Rectal smooth muscle tissue (tissue), 1 donor: ENCODE results near the gene HDAC5.
A peak's percentile ranks its signal among the peaks of the same experiment; 100 is the strongest.
"Not testable (repeated sequence)": the region's sequence is repeated elsewhere in the genome, so short reads cannot be mapped to it uniquely, and the experiment has no call there.

Experiments used
- H3K27ac ChIP-seq: one replicate; pipeline ENCODE4 v1.7.0; 2013; ENCODE audit warnings: low read depth, low read length, inconsistent platforms
- H3K27me3 ChIP-seq: one replicate; pipeline ENCODE4 v1.7.0; 2013; ENCODE audit warnings: low read length; ENCODE audit not compliant: control insufficient read depth, insufficient read depth
- H3K36me3 ChIP-seq: one replicate; pipeline ENCODE4 v1.7.0; 2013; ENCODE audit warnings: low read length; ENCODE audit not compliant: control insufficient read depth, insufficient read depth
- H3K4me1 ChIP-seq: one replicate; pipeline ENCODE4 v1.7.0; 2013; ENCODE audit warnings: low read length; ENCODE audit not compliant: control insufficient read depth, insufficient read depth
- H3K4me3 ChIP-seq: one replicate; pipeline ENCODE4 v1.7.0; 2013; ENCODE audit warnings: low read length
- H3K9ac ChIP-seq: one replicate; pipeline ENCODE4 v1.7.0; 2013; ENCODE audit warnings: low read length

Gene HDAC5

DNA sequence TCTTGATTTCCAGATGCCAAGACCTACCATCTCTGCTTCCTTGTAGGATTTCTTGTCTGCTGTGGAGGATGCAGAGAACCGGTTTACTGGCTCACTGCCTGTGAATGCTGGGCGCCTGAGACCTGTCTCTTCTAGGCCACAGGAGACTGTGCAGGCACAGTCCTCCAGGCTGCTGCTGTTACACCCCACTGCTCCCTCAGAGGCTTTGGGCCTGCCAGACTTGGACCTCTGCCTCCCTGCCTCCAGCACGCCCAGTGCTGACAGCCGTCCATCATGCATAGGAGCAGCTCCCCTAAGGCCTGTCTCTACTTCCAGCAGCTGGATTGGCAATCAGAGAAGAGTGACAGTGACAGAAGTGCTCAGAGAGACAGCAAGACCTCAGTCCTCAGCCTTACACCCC is 24.4 kb upstream of the HDAC5 start:
- H3K4me1 ChIP-seq = no peaks in the 10 kb centered on the region
- H3K9ac ChIP-seq = no peak overlapping the region
- no peaks in the 10 kb centered on the region for H3K27me3 ChIP-seq
- H3K27ac ChIP-seq = no peak overlapping the region
- no peak overlapping the region for H3K4me3 ChIP-seq
- no peaks in the 10 kb centered on the region for H3K36me3 ChIP-seq

DNA sequence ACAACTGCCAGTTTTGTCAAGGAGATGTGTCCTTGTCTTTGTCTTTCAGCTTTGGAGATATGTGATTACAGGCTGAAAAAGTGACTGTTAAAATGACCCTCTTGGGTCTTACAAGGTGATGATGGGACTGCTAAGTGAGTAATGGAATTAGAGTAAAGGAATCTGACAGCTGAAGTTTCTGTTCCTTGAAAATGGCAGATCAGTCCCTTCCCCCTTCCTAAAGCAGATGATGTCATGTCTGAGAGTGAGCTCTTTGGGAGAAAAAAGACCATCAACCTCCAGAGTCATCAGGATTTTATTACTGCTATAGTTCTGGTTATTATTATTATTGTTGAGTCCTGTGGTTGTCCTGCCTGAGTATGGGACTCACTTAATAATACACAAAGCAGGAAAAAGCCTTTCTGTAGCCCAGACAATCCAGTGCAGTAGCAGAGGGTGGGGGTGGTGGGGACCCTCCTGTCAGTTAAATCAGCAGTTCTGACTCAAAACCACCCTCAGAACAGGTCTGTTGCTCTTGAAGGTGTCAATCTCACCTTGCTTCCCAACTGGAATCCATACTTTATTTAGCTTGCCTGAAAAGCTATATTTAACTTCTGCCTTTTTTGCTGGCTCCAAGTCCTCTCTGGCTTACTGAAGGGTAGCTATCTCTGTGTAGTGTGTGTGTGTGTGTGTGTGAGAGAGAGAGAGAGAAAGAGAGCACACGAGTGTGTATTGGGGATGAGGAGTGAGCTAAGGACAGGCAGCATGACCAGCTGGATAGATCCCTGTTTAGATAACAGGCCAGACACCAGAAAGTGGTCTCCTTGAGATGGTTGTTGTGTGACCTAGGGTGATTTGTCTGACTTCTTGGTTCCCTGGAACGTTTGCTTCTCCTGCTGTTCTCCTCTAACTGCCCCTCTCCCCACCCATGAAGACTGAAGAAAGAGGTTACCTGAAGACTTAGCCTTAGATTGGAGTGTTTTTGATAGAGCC is 23.2 kb upstream of the HDAC5 start:
- no peak overlapping the region for H3K27ac ChIP-seq
- H3K27me3 ChIP-seq = no peaks in the 10 kb centered on the region
- peaks cover 3% of the 10 kb centered on the region for H3K4me1 ChIP-seq
- H3K4me3 ChIP-seq = no peak overlapping the region
- no peak overlapping the region for H3K9ac ChIP-seq
- no peaks in the 10 kb centered on the region for H3K36me3 ChIP-seq

DNA sequence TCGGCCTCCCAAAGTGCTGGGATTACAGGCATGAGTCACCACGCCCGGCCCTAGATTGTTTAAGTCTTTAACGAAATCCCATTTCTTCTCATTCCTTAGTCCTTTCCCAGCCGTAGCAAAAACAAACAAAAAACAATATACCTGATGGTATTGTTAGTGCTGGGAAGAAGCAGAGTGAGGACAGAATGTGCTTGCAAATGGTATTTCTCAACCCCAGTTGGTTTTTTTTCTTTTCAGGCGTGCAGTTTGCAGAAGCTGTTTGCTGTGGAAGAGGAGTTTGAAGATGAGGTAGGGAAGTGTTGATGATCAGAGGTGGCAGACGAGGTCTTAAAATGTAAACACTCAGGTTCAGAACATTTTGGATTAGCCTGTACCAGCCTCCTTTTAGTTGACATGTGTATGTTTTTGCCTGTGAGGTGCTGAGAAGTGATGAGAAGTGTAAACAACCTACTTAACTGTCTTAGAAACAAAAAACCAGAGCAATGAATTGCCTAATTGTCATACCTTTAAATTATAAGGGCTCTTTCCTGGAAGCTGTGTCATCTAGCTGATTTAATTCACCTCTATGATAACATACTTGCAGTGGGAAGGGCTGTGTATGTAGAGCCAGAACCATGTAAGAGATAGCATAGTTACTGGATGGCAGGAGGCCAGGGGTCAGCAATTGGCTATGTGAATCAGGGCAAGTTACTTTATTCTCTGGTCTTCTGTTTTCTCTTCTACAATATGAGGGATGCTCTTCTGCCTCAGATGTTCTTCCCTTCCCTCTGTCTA is 21.7 kb upstream of the HDAC5 start:
- no peaks in the 10 kb centered on the region for H3K36me3 ChIP-seq
- peaks cover 3% of the 10 kb centered on the region for H3K4me1 ChIP-seq
- no peak overlapping the region for H3K4me3 ChIP-seq
- H3K27ac ChIP-seq = no peak overlapping the region
- no peak overlapping the region for H3K9ac ChIP-seq
- H3K27me3 ChIP-seq = no peaks in the 10 kb centered on the region

DNA sequence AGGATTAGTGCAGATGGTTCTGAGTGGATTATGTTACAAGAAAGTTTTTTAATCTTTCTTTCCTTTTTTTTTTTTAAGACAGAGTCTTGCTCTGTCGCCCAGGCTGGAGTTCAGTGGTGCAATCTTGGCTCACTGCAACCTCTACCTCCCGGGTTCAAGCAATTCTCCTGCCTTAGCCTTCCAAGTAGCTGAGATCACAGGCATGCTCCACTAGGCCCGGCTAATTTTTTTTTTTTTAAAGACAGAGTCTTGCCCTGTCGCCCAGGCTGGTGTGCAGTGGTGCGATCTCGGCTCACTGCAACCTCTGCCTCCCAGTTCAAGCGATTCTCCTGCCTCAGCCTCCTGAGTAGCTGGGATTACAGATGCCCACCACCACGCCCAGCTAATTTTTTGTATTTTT is 20.5 kb upstream of the HDAC5 start:
- not testable (repeated sequence) for H3K9ac ChIP-seq, H3K4me1 ChIP-seq, H3K27ac ChIP-seq, H3K4me3 ChIP-seq, H3K27me3 ChIP-seq, H3K36me3 ChIP-seq

DNA sequence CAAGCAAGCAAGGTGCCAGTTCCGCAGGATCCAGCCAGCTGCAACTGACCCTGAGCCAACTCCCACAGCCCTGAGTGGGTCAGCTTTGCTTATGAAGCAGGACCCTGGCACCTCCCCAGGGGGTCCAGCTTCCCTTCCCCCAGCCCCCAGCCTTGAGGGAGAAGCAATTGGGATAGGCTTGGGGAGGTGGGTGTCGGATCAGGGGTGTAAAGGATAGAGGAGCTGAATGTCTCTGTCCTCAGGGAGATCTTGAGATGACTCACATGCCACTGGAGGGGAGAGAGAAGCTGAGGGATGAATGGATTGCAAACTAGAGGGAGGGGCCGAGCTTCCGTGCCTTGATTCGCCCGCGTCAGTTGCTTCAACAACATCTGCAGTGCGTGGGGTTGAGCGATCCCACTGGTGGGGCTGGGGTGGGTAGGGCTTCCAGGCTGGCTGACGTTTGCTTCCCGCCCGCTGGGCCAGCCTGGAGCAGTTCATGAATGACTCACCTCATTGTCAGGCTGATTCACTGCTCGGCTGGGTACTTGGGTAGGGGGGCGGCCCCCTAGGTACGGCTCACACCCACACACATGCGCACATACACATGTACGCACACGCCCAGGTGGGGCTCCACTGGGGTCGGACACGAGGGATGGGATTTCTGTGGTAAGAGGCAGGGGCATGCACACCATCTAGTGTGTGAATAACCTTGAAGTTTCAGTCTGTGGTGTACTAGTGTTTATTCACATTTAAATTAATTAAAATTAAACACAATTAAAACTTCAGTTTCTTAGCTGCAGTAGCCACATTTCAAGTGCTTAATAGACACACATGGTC is 14.7 kb upstream of the HDAC5 start:
- H3K36me3 ChIP-seq = no peaks in the 10 kb centered on the region
- no peak overlapping the region for H3K9ac ChIP-seq
- no peak overlapping the region for H3K27ac ChIP-seq
- peak overlapping the region; percentile 27 for H3K4me3 ChIP-seq
- no peaks in the 10 kb centered on the region for H3K27me3 ChIP-seq
- peaks cover 6% of the 10 kb centered on the region for H3K4me1 ChIP-seq

DNA sequence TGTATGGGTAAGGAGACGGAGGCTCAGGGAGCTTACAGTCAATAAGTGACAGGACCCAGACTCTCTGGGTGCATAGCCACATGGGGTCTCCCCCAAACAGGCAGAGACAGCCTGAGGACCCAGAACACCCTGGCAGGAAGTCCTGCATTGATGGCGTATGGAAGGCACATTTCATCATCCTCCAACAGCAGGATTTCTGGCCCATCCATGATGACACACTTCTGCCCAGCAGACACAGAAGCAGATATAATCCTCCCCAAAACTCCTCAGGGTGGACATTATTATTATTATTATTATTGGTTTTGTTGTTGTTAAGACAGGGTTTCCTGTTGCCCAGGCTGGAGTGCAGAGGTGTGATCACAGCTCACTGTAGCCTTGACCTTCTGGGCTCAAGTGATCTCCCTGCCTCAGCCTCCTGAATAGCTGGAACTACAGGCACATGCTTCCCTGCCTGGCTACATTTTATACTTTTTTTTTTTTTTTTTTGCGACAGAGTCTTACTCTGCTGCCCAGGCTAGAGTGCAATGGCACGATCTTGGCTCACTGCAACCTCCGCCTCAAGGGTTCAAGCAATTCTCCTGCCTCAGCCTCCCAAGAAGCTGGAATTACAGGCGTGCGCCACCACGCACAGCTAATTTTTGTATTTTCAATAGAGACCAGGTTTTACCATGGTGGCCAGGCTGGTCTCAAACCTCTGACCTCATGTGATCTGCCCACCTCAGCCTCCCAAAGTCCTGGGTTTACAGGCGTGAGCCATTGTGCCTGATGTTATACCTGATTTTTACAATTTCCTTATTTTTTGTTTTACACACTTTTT is 11.5 kb upstream of the HDAC5 start:
- H3K27me3 ChIP-seq = no peaks in the 10 kb centered on the region
- no peaks in the 10 kb centered on the region for H3K36me3 ChIP-seq
- no peak overlapping the region for H3K9ac ChIP-seq
- H3K4me1 ChIP-seq = peaks cover 2% of the 10 kb centered on the region
- H3K27ac ChIP-seq = no peak overlapping the region
- H3K4me3 ChIP-seq = no peak overlapping the region

DNA sequence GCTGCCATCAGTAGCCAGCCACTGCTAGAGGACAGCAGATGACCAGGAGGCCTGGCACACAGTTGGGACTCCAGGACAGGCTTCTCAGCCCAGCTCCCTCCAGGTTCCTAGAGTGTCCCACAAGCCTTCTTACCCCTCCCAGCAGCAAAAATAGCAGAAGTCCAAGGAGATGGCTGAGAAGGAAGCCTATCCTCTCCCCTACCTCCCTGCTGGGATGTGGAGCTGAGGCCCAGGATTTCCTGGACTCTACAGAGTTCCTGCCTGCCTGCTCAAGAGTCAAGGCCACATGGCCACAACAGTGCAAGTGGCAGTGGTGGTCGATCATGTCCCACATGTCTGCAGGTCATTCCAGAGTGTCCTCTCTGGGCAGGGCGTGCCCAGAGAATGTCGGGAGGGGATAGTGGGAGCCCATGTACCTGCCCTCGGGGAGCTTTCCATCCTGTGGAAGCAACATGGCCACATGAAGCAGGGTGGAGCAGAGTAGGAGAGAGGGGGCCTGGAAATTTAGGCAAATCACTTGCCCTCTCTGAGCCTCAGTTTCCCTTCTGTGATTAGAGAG is 10.6 kb upstream of the HDAC5 start:
- H3K27me3 ChIP-seq = no peaks in the 10 kb centered on the region
- H3K36me3 ChIP-seq = no peaks in the 10 kb centered on the region
- no peak overlapping the region for H3K4me3 ChIP-seq
- no peak overlapping the region for H3K9ac ChIP-seq
- no peak overlapping the region for H3K27ac ChIP-seq
- peaks cover 2% of the 10 kb centered on the region for H3K4me1 ChIP-seq

DNA sequence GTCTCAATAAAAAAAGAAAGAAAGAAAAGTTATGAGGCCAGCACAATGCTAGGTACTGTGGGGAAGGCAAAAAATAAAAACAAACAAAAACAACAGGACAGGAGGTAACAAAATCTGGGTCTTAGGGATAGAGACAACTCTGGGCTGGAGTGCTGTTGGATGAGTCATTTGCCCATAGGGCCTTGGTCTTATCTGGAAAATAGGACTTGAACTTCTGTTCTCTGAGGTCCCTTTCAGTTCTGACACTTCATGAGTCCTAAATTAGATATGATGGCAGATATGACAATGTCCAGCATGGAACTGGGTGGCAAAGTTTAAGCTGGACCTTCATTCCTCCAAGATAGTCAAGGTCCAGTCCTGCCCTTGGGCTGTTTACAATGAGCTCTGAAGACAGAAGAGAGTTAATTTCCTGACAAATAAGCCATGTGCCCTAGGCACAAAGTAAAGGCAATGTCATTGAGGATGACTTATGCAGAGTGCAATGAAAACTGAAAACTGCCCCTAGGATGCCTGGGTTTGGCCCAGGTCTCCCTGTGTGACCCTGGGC is 8.9 kb upstream of the HDAC5 start:
- no peaks in the 10 kb centered on the region for H3K36me3 ChIP-seq
- H3K4me3 ChIP-seq = no peak overlapping the region
- no peaks in the 10 kb centered on the region for H3K4me1 ChIP-seq
- H3K9ac ChIP-seq = no peak overlapping the region
- H3K27ac ChIP-seq = no peak overlapping the region
- H3K27me3 ChIP-seq = no peaks in the 10 kb centered on the region

DNA sequence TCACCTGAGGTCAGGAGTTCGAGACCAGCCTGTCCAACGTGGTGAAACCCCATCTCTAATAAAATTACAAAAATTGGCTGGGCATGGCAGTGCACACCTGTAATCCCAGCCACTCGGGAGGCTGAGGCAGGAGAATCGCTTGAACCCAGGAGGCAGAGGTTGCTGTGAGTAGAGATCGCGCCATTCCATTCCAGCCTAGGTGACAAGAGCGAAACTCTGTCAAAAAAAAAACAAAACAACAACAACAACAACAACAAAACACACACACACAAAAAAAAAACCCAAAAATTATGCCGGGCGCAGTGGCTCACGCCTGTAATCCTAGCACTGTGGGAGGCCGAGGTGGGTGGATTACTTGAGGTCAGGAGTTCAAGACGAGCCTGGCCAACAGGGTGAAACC is 7.9 kb upstream of the HDAC5 start:
- H3K27me3 ChIP-seq, H3K4me3 ChIP-seq, H3K4me1 ChIP-seq, H3K27ac ChIP-seq, H3K36me3 ChIP-seq, H3K9ac ChIP-seq: not testable (repeated sequence)

DNA sequence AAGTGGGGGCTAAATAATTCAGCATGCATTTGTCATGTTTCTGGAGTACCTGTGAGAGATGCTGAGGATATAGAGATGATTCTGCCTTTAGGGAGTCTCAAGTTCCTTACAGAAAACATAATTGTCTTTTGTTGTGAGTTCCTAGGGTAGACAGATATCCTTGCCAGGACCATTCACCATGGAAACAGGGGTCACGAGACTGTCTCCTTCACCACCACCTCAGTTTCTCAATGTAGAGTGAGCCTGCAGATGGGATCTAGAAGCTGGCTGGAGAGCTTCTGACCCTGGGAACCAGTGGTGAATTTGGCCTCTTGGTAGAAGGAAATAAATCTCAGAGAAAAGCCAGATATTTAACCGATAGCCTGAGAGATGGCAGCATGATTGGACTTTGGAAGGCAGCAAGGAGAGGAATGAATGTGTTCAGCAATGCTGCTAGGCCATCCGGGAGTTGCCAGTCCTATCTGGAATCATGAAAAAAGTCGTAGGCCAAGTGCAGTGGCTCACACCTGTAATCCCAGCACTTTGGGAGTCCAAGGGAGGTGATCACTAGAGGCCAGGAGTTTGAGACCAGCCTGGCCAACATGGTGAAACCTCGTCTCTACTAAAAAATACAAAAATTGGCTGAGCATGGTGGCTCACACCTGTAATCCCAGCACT is 7.4 kb upstream of the HDAC5 start:
- H3K4me3 ChIP-seq = no peak overlapping the region
- H3K36me3 ChIP-seq = no peaks in the 10 kb centered on the region
- no peak overlapping the region for H3K27ac ChIP-seq
- H3K9ac ChIP-seq = no peak overlapping the region
- H3K4me1 ChIP-seq = no peaks in the 10 kb centered on the region
- no peaks in the 10 kb centered on the region for H3K27me3 ChIP-seq

DNA sequence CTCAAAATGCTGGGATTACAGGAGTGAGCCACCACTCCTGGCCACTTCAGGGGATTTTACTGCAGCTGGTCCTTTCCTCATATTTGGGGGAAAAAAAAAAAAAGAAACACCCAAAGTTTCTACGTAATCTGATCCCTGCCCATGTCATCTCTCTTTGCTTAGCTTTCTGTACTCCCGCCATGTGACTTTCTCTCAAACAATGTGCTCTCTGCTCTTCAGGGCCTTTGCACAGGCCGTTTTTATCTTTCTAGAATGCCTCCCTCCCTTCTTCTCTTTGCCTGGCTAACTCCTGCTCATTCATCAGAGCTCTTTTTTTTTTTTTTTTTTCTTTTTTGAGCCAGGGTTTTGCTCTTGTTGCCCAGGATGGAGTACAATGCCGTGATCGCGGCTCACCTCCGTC is 4.9 kb upstream of the HDAC5 start:
- no peaks in the 10 kb centered on the region for H3K27me3 ChIP-seq
- H3K4me1 ChIP-seq = peaks cover 5% of the 10 kb centered on the region
- H3K36me3 ChIP-seq = no peaks in the 10 kb centered on the region
- no peak overlapping the region for H3K27ac ChIP-seq
- no peak overlapping the region for H3K4me3 ChIP-seq
- H3K9ac ChIP-seq = no peak overlapping the region
